NCI-H2227 (cell line): ENCODE data around the gene ST6GALNAC4.
A peak's percentile ranks its signal among the peaks of the same experiment; 100 is the strongest.

Experiments
- DNase-seq: peaks from one replicate; lab custom pipeline; 2025; ENCODE audit not compliant: unreplicated experiment; lab: John Stamatoyannopoulos, UW

Gene ST6GALNAC4

GRCh38 chr9:127947841-127948710 is 31.2 kb upstream of the ST6GALNAC4 start:
- no peak for DNase-seq

- no peak for DNase-seq
Observed at GRCh38 chr9:127946728-127947127, 29.9 kb upstream of the ST6GALNAC4 start.

GRCh38 chr9:127945942-127946341 is 29.1 kb upstream of the ST6GALNAC4 start:
- no peak for DNase-seq

- no peak for DNase-seq
Observed at GRCh38 chr9:127945338-127945737, 28.5 kb upstream of the ST6GALNAC4 start.

- DNase-seq, result no peak
Observed at GRCh38 chr9:127944586-127945218, 27.9 kb upstream of the ST6GALNAC4 start.

GRCh38 chr9:127943731-127944144 is 26.9 kb upstream of the ST6GALNAC4 start:
- peak; percentile 84 for DNase-seq

- DNase-seq, result no peak
Observed at GRCh38 chr9:127943011-127943662, 26.3 kb upstream of the ST6GALNAC4 start.

GRCh38 chr9:127942216-127943010 is 25.6 kb upstream of the ST6GALNAC4 start:
- DNase-seq, result peak; percentile 67

GRCh38 chr9:127941961-127942215 is 25.0 kb upstream of the ST6GALNAC4 start:
- no peak for DNase-seq

GRCh38 chr9:127941062-127941960 is 24.5 kb upstream of the ST6GALNAC4 start:
- no peak for DNase-seq

GRCh38 chr9:127940593-127940992 is 23.8 kb upstream of the ST6GALNAC4 start:
- no peak for DNase-seq

- no peak for DNase-seq
Observed at GRCh38 chr9:127938298-127938690, 21.5 kb upstream of the ST6GALNAC4 start.

GRCh38 chr9:127937388-127938297 is 20.8 kb upstream of the ST6GALNAC4 start, which contains the start of gene DPM2:
Gene DPM2 (minus strand): TSS chr9:127937854. CDS start chr9:127937820, 34 bp downstream.
- peak; percentile 87 for DNase-seq

- no peak for DNase-seq
Observed at GRCh38 chr9:127937056-127937387, 20.2 kb upstream of the ST6GALNAC4 start.

- no peak for DNase-seq
Observed at GRCh38 chr9:127936347-127936852, 19.6 kb upstream of the ST6GALNAC4 start.

GRCh38 chr9:127935765-127936221 is 19.0 kb upstream of the ST6GALNAC4 start:
- DNase-seq, result no peak

GRCh38 chr9:127934986-127935385 is 18.1 kb upstream of the ST6GALNAC4 start:
- no peak for DNase-seq

GRCh38 chr9:127934248-127934647 is 17.4 kb upstream of the ST6GALNAC4 start:
- DNase-seq, result no peak
